Sigmoid colon (tissue), 7 donors: ENCODE measurements around the gene CYB561. TPM values are rescaled to one million over a fixed set of nuclear protein-coding genes. Genes with fewer than 3 reads are reported as not detected.

Source experiments
- DNase-seq: peaks from one replicate; pipeline ENCODE4 v3.0.0-alpha.2; 2019
- H3K27ac ChIP-seq, 4 donors: fragments of 200-600 bp; sonication (generic); one replicate each; pipeline ENCODE4 v1.5.1; 2016 to 2019; ENCODE audit warnings: mild to moderate bottlenecking in 1 of 4
- H3K27me3 ChIP-seq, 3 donors: fragments of 200-600 bp; sonication (generic); one replicate each; pipeline ENCODE4 v1.5.1; 2019; ENCODE audit warnings: mild to moderate bottlenecking in 1 of 3
- H3K36me3 ChIP-seq, 4 donors: fragments of 200-600 bp; sonication (generic); one replicate each; pipeline ENCODE4 v1.5.1; 2016 to 2019
- H3K4me1 ChIP-seq, 4 donors: fragments of 200-600 bp; sonication (generic); one replicate each; pipeline ENCODE4 v1.5.1; 2017 to 2019
- H3K4me3 ChIP-seq, 4 donors: fragments of 200-600 bp; sonication (generic); one replicate each; pipeline ENCODE4 v1.5.1; 2017 to 2019; ENCODE audit warnings: mild to moderate bottlenecking in 2 of 4, moderate library complexity in 1 of 4
- H3K9me3 ChIP-seq, 4 donors: fragments of 200-600 bp in 3 of 4; sonication (generic) in 3 of 4; one replicate each; pipeline versions ENCODE4 v1.5.1 to v1.6.1; 2013 to 2019
- EP300 ChIP-seq, 4 donors: sonication (generic); formaldehyde crosslinking; IDR thresholded peaks; one replicate each; pipeline ENCODE4 v1.6.1; 2017; ENCODE audit warnings: antibody characterized with exemption in 4 of 4
- POLR2A ChIP-seq, 2 donors: fragments of 450-650 bp; IDR thresholded peaks; one replicate each; pipeline ENCODE4 v1.6.1; 2016; ENCODE audit warnings: antibody characterized with exemption in 2 of 2, mild to moderate bottlenecking in 2 of 2, moderate library complexity in 2 of 2
- POLR2AphosphoS5 ChIP-seq, 4 donors: sonication (generic); formaldehyde crosslinking; IDR thresholded peaks; one replicate each; pipeline ENCODE4 v1.6.1; 2017; ENCODE audit warnings: antibody characterized with exemption in 4 of 4
- WGBS, 2 donors: extraction: QIAGEN DNeasy Blood & Tissue Kit; methylation state at CpG; one replicate each; pipeline ENCODE4 v1.1.7; 2013; 5-methylcytosine and 5-hydroxymethylcytosine counted together
- intact Hi-C: fragments of 100-400 bp; cut with DNase I; formaldehyde crosslinking; loops from one replicate; pipeline ENCODE4 v1.15.1; 2023
- polyA plus RNA-seq, 3 donors: library from polyadenylated mRNA; stranded (reverse); fragments of 200-250 nt; gene quantifications; one replicate each; pipeline ENCODE4 v1.2.3, GENCODE V29; 2013
- total RNA-seq, 4 donors: library from RNA; depleted of rRNA; stranded (reverse); fragments of >200 nt; gene quantifications; one replicate each; pipeline ENCODE4 v1.1.0, GENCODE V29; 2016
- TF ChIP-seq, protein P1 (sequence below), 4 experiments: fragments of 450-650 bp in 3 of 4; fragments of 200-600 bp in 1 of 4; IDR thresholded peaks; one replicate each; pipeline ENCODE4 v1.5.1; 2016 to 2019; ENCODE audit warnings: antibody characterized with exemption in 4 of 4, mild to moderate bottlenecking in 3 of 4, moderate library complexity in 2 of 4
- donor health status: healthy with polysubstance abuse.
- donor health status: Bipolar disorder and iron deficiency.
- donor health status: healthy.

Gene CYB561
- total and polyA plus RNA-seq, 7 donors = 6.3 to 59.2 (median 10.3) TPM

DNA sequence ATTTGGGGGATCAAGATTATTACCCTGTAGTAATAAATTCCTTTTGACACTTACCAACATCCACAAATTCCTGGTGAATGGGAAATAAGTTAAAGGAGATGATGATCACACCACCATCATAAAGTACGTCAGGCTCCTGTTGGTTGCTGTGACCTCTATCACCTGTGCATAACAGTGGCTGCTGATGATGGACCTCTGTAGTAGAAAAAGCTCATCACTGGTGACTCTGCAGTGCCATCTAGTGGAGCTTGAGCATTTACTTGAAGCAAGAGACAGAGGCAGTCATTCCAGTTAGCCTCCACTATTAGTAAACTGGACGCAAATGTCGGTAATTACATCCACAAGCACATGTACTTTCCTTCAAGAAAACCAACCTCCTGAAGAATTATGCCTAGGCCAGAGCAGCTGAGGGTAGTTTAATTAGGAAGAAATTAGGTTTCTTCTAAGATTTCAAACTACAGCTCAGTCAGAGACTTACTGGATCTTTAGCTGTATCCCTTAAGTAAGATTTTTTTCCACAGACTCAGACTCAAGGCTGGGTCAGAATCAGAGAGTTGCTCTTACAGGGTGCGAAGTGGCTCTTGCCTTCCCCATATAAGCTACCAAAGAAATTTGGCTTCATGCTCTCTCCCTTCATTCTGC is 39.3 kb downstream of the CYB561 start:
- TF ChIP-seq POLR2A (IDR thresholded peaks at IDR 0.05) (no peak), EP300 (IDR thresholded peaks at IDR 0.05) (no peak)
- TF ChIP-seq, protein P1, sequence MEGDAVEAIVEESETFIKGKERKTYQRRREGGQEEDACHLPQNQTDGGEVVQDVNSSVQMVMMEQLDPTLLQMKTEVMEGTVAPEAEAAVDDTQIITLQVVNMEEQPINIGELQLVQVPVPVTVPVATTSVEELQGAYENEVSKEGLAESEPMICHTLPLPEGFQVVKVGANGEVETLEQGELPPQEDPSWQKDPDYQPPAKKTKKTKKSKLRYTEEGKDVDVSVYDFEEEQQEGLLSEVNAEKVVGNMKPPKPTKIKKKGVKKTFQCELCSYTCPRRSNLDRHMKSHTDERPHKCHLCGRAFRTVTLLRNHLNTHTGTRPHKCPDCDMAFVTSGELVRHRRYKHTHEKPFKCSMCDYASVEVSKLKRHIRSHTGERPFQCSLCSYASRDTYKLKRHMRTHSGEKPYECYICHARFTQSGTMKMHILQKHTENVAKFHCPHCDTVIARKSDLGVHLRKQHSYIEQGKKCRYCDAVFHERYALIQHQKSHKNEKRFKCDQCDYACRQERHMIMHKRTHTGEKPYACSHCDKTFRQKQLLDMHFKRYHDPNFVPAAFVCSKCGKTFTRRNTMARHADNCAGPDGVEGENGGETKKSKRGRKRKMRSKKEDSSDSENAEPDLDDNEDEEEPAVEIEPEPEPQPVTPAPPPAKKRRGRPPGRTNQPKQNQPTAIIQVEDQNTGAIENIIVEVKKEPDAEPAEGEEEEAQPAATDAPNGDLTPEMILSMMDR (IDR thresholded peaks at IDR 0.05) = peak; percentile 71 to 87 (median 76)
- H3K4me3 ChIP-seq = no peak overlapping the region
- peak; percentile 85 for DNase-seq
- intact Hi-C loops = loop anchor here (1.0 to 10.0 kb wide), 4 partner anchors 325 to 704 kb away; partner anchors contain the start of gene TANC2
- peaks cover 0 to 6% (median 3%) of the 10 kb centered on the region in 4 donors for H3K36me3 ChIP-seq
- peaks cover 0 to 9% (median 8%) of the 10 kb centered on the region in 4 donors for H3K4me1 ChIP-seq
- H3K27me3 ChIP-seq = no peaks in the 10 kb centered on the region
- H3K27ac ChIP-seq = no peak overlapping the region
- 20 to 41% methylated on average over 4 of the region's 4 CpGs for WGBS, 2 donors
- H3K9me3 ChIP-seq = no peaks in the 10 kb centered on the region

DNA sequence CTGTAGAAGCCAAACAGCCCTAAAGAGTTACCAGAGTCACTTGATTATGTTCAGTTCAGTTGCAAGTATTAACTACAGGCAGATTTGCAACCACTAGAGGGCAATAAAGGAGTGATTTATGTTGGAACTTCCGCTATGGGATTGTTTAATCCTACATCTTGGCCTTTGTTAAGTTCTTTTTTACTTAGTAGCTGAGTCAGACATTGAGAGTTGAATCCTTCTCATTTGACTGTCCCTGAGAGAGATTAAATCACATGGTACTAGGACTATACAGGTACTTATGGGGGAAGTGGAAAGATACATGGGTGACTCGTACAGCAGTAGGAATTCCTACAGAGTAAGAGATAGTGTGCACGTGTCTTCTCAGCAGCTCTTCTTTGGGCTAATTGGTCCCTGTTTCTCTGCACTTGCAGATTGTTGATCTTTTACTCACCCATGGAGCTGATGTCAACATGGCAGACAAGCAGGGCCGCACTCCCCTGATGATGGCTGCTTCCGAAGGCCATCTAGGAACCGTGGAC is 40.3 kb downstream of the CYB561 start:
- no peak overlapping the region for H3K4me3 ChIP-seq
- no peak for DNase-seq
- no peaks in the 10 kb centered on the region for H3K36me3 ChIP-seq
- peaks cover 0 to 9% (median 8%) of the 10 kb centered on the region in 4 donors for H3K4me1 ChIP-seq
- intact Hi-C loops = loop anchor here (1.0 to 10.0 kb wide), 4 partner anchors 324 to 702 kb away; partner anchors contain the start of gene TANC2
- TF ChIP-seq POLR2AphosphoS5 (IDR thresholded peaks at IDR 0.05) (peak in 1 of 4 donors; percentile 30), POLR2A (IDR thresholded peaks at IDR 0.05) (no peak)
- TF ChIP-seq, protein P1 (IDR thresholded peaks at IDR 0.05) = peak; percentile 18 to 69 (median 50)
- peak overlapping the region in 1 of 4 donors; percentile 36 for H3K27ac ChIP-seq
- no peaks in the 10 kb centered on the region for H3K9me3 ChIP-seq
- no peaks in the 10 kb centered on the region for H3K27me3 ChIP-seq
- WGBS, 2 donors = 80 to 82% methylated on average over 6 of the region's 6 CpGs

DNA sequence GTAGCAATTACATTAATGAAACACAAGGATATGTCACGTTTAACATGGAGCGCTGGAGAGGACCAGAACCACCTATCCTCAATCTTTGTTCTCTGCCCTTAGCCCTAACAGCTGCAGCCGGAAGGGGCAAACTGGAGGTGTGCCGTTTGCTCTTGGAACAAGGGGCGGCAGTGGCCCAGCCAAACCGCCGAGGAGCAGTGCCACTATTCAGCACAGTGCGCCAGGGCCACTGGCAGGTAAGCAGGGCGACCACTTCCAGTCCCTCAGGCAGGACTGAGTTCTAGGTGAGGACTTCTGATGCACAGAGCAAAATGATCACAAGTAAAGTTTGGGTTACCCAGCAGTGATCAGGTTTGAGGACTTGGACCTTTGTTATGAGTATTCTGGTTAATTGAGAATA is 41.1 kb downstream of the CYB561 start:
- H3K4me1 ChIP-seq = peaks cover 0 to 9% (median 8%) of the 10 kb centered on the region in 4 donors
- no peak for DNase-seq
- no peaks in the 10 kb centered on the region for H3K9me3 ChIP-seq
- H3K4me3 ChIP-seq = no peak overlapping the region
- no peaks in the 10 kb centered on the region for H3K36me3 ChIP-seq
- TF ChIP-seq, protein P1 (IDR thresholded peaks at IDR 0.05) = no peak
- no peak for TF ChIP-seq POLR2A (IDR thresholded peaks at IDR 0.05)
- no peak for TF ChIP-seq POLR2AphosphoS5 (IDR thresholded peaks at IDR 0.05)
- TF ChIP-seq EP300 (IDR thresholded peaks at IDR 0.05) = no peak
- intact Hi-C loops = loop anchor here (5.0 to 10.0 kb wide), 3 partner anchors 323 to 438 kb away; partner anchors contain the start of gene TANC2
- no peaks in the 10 kb centered on the region for H3K27me3 ChIP-seq
- H3K27ac ChIP-seq = no peak overlapping the region
- WGBS, 2 donors = 92 to 93% methylated on average over 9 of the region's 9 CpGs

DNA sequence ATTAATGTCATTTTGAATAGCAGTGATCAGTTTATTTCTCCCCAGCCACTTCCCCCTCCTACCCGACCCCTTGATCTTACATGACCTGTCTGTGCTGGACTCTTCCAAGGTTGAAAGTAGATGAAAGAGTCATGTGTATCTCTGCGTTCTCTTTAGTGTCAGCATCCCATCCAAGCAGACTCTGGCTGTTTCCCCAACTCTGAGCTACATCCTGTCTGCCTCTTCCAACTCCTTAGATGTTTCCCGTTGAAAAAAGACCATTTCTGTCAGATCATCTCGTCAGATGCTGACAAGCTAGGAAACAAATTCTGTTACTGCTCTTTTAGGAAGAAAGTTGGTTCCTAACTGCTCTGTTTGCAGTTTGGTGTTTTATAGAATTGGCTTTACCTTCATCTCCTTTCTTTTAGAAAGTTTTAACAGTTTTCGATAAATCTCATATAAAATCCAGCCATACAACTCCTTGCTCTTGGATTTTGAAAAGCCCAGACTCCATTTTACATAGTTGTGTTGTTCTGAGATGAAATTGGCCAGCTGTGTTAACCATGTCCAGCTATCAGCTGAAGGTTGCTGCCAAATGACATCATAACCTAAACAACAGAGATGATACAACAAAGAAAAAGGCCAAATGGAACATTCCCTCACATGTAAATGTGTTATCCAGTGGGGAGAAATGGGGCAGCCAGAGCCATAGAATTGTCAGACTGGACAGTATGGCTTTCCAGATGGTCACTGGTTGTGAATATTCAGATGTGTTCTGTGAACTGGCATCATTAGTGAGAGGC is 43.5 kb downstream of the CYB561 start:
- no peak for TF ChIP-seq POLR2AphosphoS5 (IDR thresholded peaks at IDR 0.05)
- TF ChIP-seq, protein P1 (IDR thresholded peaks at IDR 0.05) = no peak
- TF ChIP-seq POLR2A (IDR thresholded peaks at IDR 0.05) = no peak
- H3K4me1 ChIP-seq = peaks cover 0 to 25% (median 16%) of the 10 kb centered on the region in 4 donors
- no peaks in the 10 kb centered on the region for H3K9me3 ChIP-seq
- WGBS, 2 donors = 76 to 78% methylated on average over 5 of the region's 5 CpGs
- DNase-seq = no peak
- H3K27ac ChIP-seq = peak overlapping the region in 3 of 4 donors; percentile 35 to 40 (median 36)
- H3K36me3 ChIP-seq = no peaks in the 10 kb centered on the region
- H3K27me3 ChIP-seq = no peaks in the 10 kb centered on the region
- intact Hi-C loops = loop anchor here (10.0 kb wide), 1 partner anchor 408 kb away; no protein-coding TSS in a partner anchor
- H3K4me3 ChIP-seq = no peak overlapping the region
